GM10266 (cell line): ENCODE measurements around the gene UCP2.
A peak's percentile ranks its signal among the peaks of the same experiment; 100 is the strongest.

Experiments used
- DNase-seq: peaks from one replicate; pipeline ENCODE4 v3.0.0; 2012; ENCODE audit errors: extremely low spot score
- CTCF ChIP-seq: IDR thresholded peaks from 2 replicates; pipeline ENCODE4 v1.5.1; 2012; ENCODE audit warnings: mild to moderate bottlenecking, low read depth; ENCODE audit not compliant: control insufficient read depth, insufficient read depth; ENCODE audit errors: missing control alignments

UCP2 gene

GRCh38 chr11:74021998-74022397, 39.4 kb upstream of the UCP2 start:
- no peak for DNase-seq
- no peak for TF ChIP-seq CTCF

- DNase-seq, result peak; percentile 29
- no peak for TF ChIP-seq CTCF
Measured at GRCh38 chr11:74020539-74020938, 37.9 kb upstream of the UCP2 start.

GRCh38 chr11:74019860-74020259, 37.2 kb upstream of the UCP2 start:
- DNase-seq, result no peak
- TF ChIP-seq CTCF, result no peak

GRCh38 chr11:74019104-74019738, 36.6 kb upstream of the UCP2 start:
- DNase-seq, result no peak
- TF ChIP-seq CTCF, result no peak

GRCh38 chr11:74018331-74019005, 35.8 kb upstream of the UCP2 start:
- no peak for TF ChIP-seq CTCF
- DNase-seq, result no peak

GRCh38 chr11:74017631-74018030, 35.0 kb upstream of the UCP2 start:
- TF ChIP-seq CTCF, result no peak
- DNase-seq, result no peak

- TF ChIP-seq CTCF, result no peak
- no peak for DNase-seq
Measured at GRCh38 chr11:74015919-74016684, 33.5 kb upstream of the UCP2 start.
